Adrenal gland (tissue), 12 donors: ENCODE results near the gene CCN6. TPM values are rescaled to one million over a fixed set of nuclear protein-coding genes. Genes with fewer than 3 reads are reported as not detected.

Experiments
- DNase-seq, 7 donors: peaks; one replicate each; pipeline ENCODE4 v3.0.0-alpha.2; 2019 to 2020
- H3K27ac ChIP-seq, 5 donors: fragments of 200-600 bp; sonication (generic) in 4 of 5; 1 replicate in 3 of 5; 2 replicates in 2 of 5; pipeline versions ENCODE4 v1.5.1 to v1.8.0; 2016 to 2020; ENCODE audit warnings: mild to moderate bottlenecking in 1 of 5
- H3K27me3 ChIP-seq: fragments of 200-600 bp; 2 replicates; pipeline ENCODE4 v1.8.0; 2021
- H3K36me3 ChIP-seq, 2 donors: fragments of 200-600 bp; replicated peaks in 1 of 2; 1 replicate in 1 of 2; 2 replicates in 1 of 2; pipeline versions ENCODE4 v1.5.1 to v1.8.0; 2018 to 2022
- H3K4me1 ChIP-seq, 2 donors: fragments of 200-600 bp; replicated peaks in 1 of 2; 1 replicate in 1 of 2; 2 replicates in 1 of 2; pipeline versions ENCODE4 v1.5.1 to v1.8.0; 2018 to 2021
- H3K4me3 ChIP-seq, 4 donors: fragments of 200-600 bp; sonication (generic) in 3 of 4; one replicate each; pipeline ENCODE4 v1.5.1; 2016 to 2018
- H3K9me3 ChIP-seq, 3 donors: fragments of 200-600 bp; sonication (generic) in 1 of 3; replicated peaks in 1 of 3; 1 replicate in 2 of 3; 2 replicates in 1 of 3; pipeline versions ENCODE4 v1.5.1 to v1.8.0; 2016 to 2021
- CTCF ChIP-seq, 6 experiments: fragments of 450-650 bp in 4 of 6; fragments of 200-600 bp in 2 of 6; sonication (generic) in 1 of 6; IDR thresholded peaks; 1 replicate in 5 of 6; 2 replicates in 1 of 6; pipeline versions ENCODE4 v1.5.1 to v1.8.0; 2016 to 2021; ENCODE audit warnings: antibody characterized with exemption in 6 of 6, mild to moderate bottlenecking in 2 of 6, moderate library complexity in 1 of 6
- POLR2A ChIP-seq, 2 donors: fragments of 450-650 bp; IDR thresholded peaks; one replicate each; pipeline ENCODE4 v1.6.1; 2017; ENCODE audit warnings: antibody characterized with exemption in 2 of 2, mild to moderate bottlenecking in 2 of 2, moderate library complexity in 1 of 2
- WGBS, 4 donors: extraction: QIAGEN DNeasy Blood & Tissue Kit in 2 of 4; methylation state at CpG; one replicate each; pipeline versions ENCODE4 v1.1.5 to v1.1.7; 2013 to 2017; 5-methylcytosine and 5-hydroxymethylcytosine counted together
- intact Hi-C, 2 donors: fragments of 100-400 bp; cut with DNase I; formaldehyde crosslinking; loops; one replicate each; pipeline versions ENCODE4 v1.14.1 to v1.15.0; 2022 to 2023
- polyA plus RNA-seq, 3 donors: library from polyadenylated mRNA; stranded (reverse); fragments of 200-250 nt in 2 of 3; fragments of 350-450 nt in 1 of 3; fragmentation: Illumina TruSeq in 1 of 3; extraction: RNeasy Lipid Tissue Mini Kit (QIAGEN cat#74804) in 1 of 3; gene quantifications; one replicate each; pipeline ENCODE4 v1.2.3, GENCODE V29; 2013 to 2014
- total RNA-seq, 9 donors: library from RNA; depleted of rRNA in 4 of 9; stranded (reverse); fragments of >200 nt in 4 of 9; fragments of 120-200 nt in 1 of 9; fragmentation: NEBNext Ultra II Directional in 1 of 9; extraction: Animal tissue kit (Norgen Biotek cat#: 25700) in 1 of 9; gene quantifications; one replicate each; pipeline versions ENCODE4 v1.1.0 to v1.2.4, GENCODE V29; 2013 to 2023
- donor health status: healthy with polysubstance abuse.
- donor health status: Bipolar disorder and iron deficiency.
- donor health status: DM: yes; HTN: yes; CAD: no.
- donor health status: DM: no; HTN: no; CAD: no.
- donor health status: DM: no; HTN: no; CAD: no.
- donor health status: DM: yes; HTN: yes; CAD: no.

CCN6 gene
- total and polyA plus RNA-seq, 12 donors = not detected

GRCh38 chr6:112086744-112087135 is 32.8 kb downstream of the CCN6 start:
- Histone ChIP-seq H3K36me3 (peaks cover 0 to 5% of the 10 kb centered on the region in 2 donors), H3K27ac (peak overlapping the region; percentile 14 to 91 (median 80)), H3K27me3 (no peaks in the 10 kb centered on the region), H3K9me3 (no peaks in the 10 kb centered on the region), H3K4me3 (peak overlapping the region; percentile 14 to 81 (median 44)), H3K4me1 (peaks cover 8 to 21% of the 10 kb centered on the region in 2 donors)
- TF ChIP-seq CTCF (IDR thresholded peaks at IDR 0.05) (peak in 2 of 6 experiments; percentile 19 to 26), POLR2A (IDR thresholded peaks at IDR 0.05) (no peak)
- peak in 1 of 7 donors; percentile 8 for DNase-seq
- intact Hi-C loops = no loop called here
- WGBS, 4 donors = 0% methylated on average over 8 of the region's 8 CpGs

GRCh38 chr6:112087136-112087911 is 33.4 kb downstream of the CCN6 start, which contains the start of the genes FAM229B and TUBE1:
FAM229B (plus strand) TSS chr6:112087591; CDS start chr6:112099284, 11,693 bp downstream.
TUBE1 (minus strand) TSS chr6:112087482; CDS start chr6:112087434, 48 bp downstream.
- no peaks in the 10 kb centered on the region for H3K9me3 ChIP-seq
- peak within 1 kb of the TSS; percentile 14 to 81 (median 64) for H3K4me3 ChIP-seq
- peak; percentile 92 to 98 (median 95) for DNase-seq
- H3K27me3 ChIP-seq = no peaks in the 10 kb centered on the region
- TF ChIP-seq POLR2A (IDR thresholded peaks at IDR 0.05) (peak; percentile 56 to 95), CTCF (IDR thresholded peaks at IDR 0.05) (no peak)
- intact Hi-C loops = no loop called here
- peaks cover 0 to 5% of the 10 kb centered on the region in 2 donors for H3K36me3 ChIP-seq
- peaks cover 8 to 21% of the 10 kb centered on the region in 2 donors for H3K4me1 ChIP-seq
- peak within 1 kb of the TSS; percentile 14 to 91 (median 80) for H3K27ac ChIP-seq
- 0 to 1% (median 0%) methylated on average over 40 to 60 of the region's 60 CpGs for WGBS, 4 donors

DNA sequence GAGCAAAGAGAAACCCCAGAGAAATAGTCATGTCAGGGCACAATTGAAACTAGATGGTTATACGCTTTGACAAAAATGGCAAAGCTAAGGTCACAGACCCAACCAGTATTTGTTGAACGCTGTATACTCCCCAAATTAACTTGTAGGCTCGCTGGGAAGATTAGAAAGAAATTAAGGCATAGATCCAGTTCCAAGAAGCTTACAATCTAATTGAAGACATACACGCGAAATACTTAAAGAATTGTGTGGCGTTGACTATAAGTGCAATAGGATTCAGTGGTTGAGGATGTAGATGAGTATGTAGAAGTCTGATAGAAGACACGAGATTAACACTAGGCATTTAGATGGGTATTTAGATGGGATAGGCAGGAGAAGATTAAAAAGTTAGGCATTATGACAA is 34.0 kb downstream of the CCN6 start:
- Histone ChIP-seq H3K27me3 (no peaks in the 10 kb centered on the region), H3K4me1 (peaks cover 8 to 21% of the 10 kb centered on the region in 2 donors), H3K27ac (peak overlapping the region; percentile 14 to 91 (median 80)), H3K36me3 (peaks cover 0 to 5% of the 10 kb centered on the region in 2 donors), H3K4me3 (peak overlapping the region; percentile 7 to 81 (median 64)), H3K9me3 (no peaks in the 10 kb centered on the region)
- DNase-seq = no peak
- TF ChIP-seq POLR2A (IDR thresholded peaks at IDR 0.05) (no peak), CTCF (IDR thresholded peaks at IDR 0.05) (no peak)
- 17 to 20% (median 17%) methylated on average over 7 of the region's 7 CpGs for WGBS, 4 donors
- intact Hi-C loops = no loop called here

- Histone ChIP-seq H3K4me1 (no peaks in the 10 kb centered on the region), H3K27ac (no peak overlapping the region), H3K9me3 (no peaks in the 10 kb centered on the region), H3K4me3 (no peak overlapping the region), H3K36me3 (no peaks in the 10 kb centered on the region), H3K27me3 (no peaks in the 10 kb centered on the region)
- 70 to 100% (median 98%) methylated on average over 2 of the region's 2 CpGs for WGBS, 4 donors
- DNase-seq = no peak
- intact Hi-C loops = no loop called here
- TF ChIP-seq POLR2A (IDR thresholded peaks at IDR 0.05) = no peak
- TF ChIP-seq CTCF (IDR thresholded peaks at IDR 0.05) = no peak
Observed at GRCh38 chr6:112096901-112097300, 43.0 kb downstream of the CCN6 start.
